ENCODE measurements around the gene BLOC1S1. TPM values are rescaled to one million over a fixed set of nuclear protein-coding genes. Genes with fewer than 3 reads are reported as not detected.
A peak's percentile ranks its signal among the peaks of the same experiment; 100 is the strongest.

The BLOC1S1 gene
- total and polyA plus RNA-seq, 9 of the 15 experiments (the other 6 are each of a cell fraction or from before 2014, with no cell fraction given) = 75.2 to 161 (median 98.8) TPM

DNA sequence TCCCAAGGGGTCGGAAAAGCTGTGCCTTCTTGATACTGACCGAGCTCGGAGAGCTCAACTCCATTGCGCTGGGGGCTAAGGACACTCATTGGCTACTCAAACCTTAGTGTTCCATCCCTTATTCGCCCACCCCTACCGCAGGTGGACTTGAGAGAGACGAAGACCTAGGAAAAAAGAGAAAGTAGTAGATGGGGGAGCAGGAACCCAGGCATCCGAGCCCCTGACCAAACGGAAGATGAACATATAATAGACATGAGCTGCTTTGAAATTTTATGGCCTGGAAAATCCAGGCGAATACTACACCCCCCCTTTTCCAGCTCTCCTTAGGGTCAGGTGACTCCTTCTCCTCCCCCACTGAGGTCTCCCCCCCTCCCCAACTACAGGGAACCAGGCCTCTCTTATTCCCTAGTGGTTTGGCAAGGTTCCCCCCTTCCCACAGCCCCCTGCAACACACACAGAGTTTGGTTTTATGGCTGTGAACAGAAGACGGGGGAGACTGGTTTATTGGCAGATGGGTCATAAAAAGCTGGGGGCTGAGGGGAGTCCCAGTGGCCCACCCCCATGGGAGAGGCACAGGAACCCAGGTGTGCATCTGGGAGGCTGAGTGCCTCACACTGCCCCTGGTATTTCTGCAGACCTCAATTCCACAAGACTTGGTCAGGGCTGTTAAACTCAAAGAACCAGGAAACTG, 28.6 kb downstream of the BLOC1S1 start (continued):
- TF ChIP-seq, protein P1, sequence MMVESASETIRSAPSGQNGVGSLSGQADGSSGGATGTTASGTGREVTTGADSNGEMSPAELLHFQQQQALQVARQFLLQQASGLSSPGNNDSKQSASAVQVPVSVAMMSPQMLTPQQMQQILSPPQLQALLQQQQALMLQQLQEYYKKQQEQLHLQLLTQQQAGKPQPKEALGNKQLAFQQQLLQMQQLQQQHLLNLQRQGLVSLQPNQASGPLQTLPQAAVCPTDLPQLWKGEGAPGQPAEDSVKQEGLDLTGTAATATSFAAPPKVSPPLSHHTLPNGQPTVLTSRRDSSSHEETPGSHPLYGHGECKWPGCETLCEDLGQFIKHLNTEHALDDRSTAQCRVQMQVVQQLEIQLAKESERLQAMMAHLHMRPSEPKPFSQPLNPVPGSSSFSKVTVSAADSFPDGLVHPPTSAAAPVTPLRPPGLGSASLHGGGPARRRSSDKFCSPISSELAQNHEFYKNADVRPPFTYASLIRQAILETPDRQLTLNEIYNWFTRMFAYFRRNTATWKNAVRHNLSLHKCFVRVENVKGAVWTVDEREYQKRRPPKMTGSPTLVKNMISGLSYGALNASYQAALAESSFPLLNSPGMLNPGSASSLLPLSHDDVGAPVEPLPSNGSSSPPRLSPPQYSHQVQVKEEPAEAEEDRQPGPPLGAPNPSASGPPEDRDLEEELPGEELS (CRISPR knock-in tag; IDR thresholded peaks at IDR 0.05; ENCODE audit: borderline replicate concordance) = 0 out of 2 replicates have a peak, but pooled peaks have one; percentile 7
- TF ChIP-seq RAD51 (IDR thresholded peaks at IDR 0.05; ENCODE audit: borderline replicate concordance, low read depth) (peak; percentile 28; the same call in 1 of the 2 replicates), KDM2B (CRISPR knock-in tag; IDR thresholded peaks at IDR 0.05) (no peak), TFAP4 (CRISPR knock-in tag; IDR thresholded peaks at IDR 0.05; ENCODE audit: borderline replicate concordance) (0 out of 2 replicates have a peak, but pooled peaks have one; percentile 4), NR2C2 (CRISPR knock-in tag; IDR thresholded peaks at IDR 0.05) (no peak), NR2C2 (tag; IDR thresholded peaks at IDR 0.05) (no peak), ELF4 (CRISPR knock-in tag; IDR thresholded peaks at IDR 0.05) (no peak), HLTF (IDR thresholded peaks at IDR 0.05) (no peak), NFATC3 (IDR thresholded peaks at IDR 0.05) (peak; percentile 69; the same call in 1 of the 2 replicates), TRIM24 (IDR thresholded peaks at IDR 0.05) (no peak), POLR2B (IDR thresholded peaks at IDR 0.05; ENCODE audit: low read depth, partially characterized antibody) (no peak), NUFIP1 (IDR thresholded peaks at IDR 0.05; ENCODE audit: partially characterized antibody) (no peak), TEAD2 (tag; IDR thresholded peaks at IDR 0.05) (no peak), E2F3 (CRISPR knock-in tag; IDR thresholded peaks at IDR 0.05) (no peak), MEF2D (tag; conservative IDR thresholded peaks at IDR 0.05; ENCODE audit: low read depth) (no peak)
- TF ChIP-seq, protein P2, sequence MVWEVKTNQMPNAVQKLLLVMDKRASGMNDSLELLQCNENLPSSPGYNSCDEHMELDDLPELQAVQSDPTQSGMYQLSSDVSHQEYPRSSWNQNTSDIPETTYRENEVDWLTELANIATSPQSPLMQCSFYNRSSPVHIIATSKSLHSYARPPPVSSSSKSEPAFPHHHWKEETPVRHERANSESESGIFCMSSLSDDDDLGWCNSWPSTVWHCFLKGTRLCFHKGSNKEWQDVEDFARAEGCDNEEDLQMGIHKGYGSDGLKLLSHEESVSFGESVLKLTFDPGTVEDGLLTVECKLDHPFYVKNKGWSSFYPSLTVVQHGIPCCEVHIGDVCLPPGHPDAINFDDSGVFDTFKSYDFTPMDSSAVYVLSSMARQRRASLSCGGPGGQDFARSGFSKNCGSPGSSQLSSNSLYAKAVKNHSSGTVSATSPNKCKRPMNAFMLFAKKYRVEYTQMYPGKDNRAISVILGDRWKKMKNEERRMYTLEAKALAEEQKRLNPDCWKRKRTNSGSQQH (CRISPR knock-in tag; IDR thresholded peaks at IDR 0.05) = no peak
